Upper lobe of left lung (tissue), 6 donors: ENCODE data around the gene SPRR4. TPM values are rescaled to one million over a fixed set of nuclear protein-coding genes. Genes with fewer than 3 reads are reported as not detected.

ENCODE experiments used
- ATAC-seq, 2 donors: fragments of 200-7000 bp; cut with Tn5 transposase; one replicate each; pipeline ENCODE4 v1.9.1; 2022; ENCODE audit warnings: mild to moderate bottlenecking in 2 of 2, moderate library complexity in 2 of 2; ENCODE audit not compliant: low FRiP score in 2 of 2
- DNase-seq, 2 donors: peaks; one replicate each; pipeline ENCODE4 v3.0.0-alpha.2; 2019 to 2020
- H3K27ac ChIP-seq, 4 donors: fragments of 200-600 bp; sonication (generic); one replicate each; pipeline ENCODE4 v1.5.1; 2016 to 2019
- H3K27me3 ChIP-seq, 4 donors: fragments of 200-600 bp; sonication (generic); one replicate each; pipeline ENCODE4 v1.5.1; 2017 to 2019
- H3K36me3 ChIP-seq, 4 donors: fragments of 200-600 bp; sonication (generic); one replicate each; pipeline ENCODE4 v1.5.1; 2016 to 2019
- H3K4me1 ChIP-seq, 4 donors: fragments of 200-600 bp; sonication (generic); one replicate each; pipeline ENCODE4 v1.5.1; 2018 to 2019
- H3K4me3 ChIP-seq, 4 donors: fragments of 200-600 bp; sonication (generic); one replicate each; pipeline ENCODE4 v1.5.1; 2017 to 2019; ENCODE audit warnings: mild to moderate bottlenecking in 2 of 4, moderate library complexity in 1 of 4
- H3K9me3 ChIP-seq, 4 donors: fragments of 200-600 bp; sonication (generic); one replicate each; pipeline ENCODE4 v1.5.1; 2018 to 2019
- EP300 ChIP-seq, 4 donors: sonication (generic); formaldehyde crosslinking; IDR thresholded peaks; one replicate each; pipeline ENCODE4 v1.5.1; 2017; ENCODE audit warnings: antibody characterized with exemption in 4 of 4, control low read depth in 2 of 4
- POLR2A ChIP-seq, 4 donors: fragments of 450-650 bp; IDR thresholded peaks; one replicate each; pipeline ENCODE4 v1.5.1; 2016 to 2017; ENCODE audit warnings: antibody characterized with exemption in 4 of 4, mild to moderate bottlenecking in 2 of 4
- POLR2AphosphoS5 ChIP-seq, 2 donors: sonication (generic); formaldehyde crosslinking; IDR thresholded peaks; one replicate each; pipeline ENCODE4 v1.5.1; 2017; ENCODE audit warnings: antibody characterized with exemption in 2 of 2
- WGBS, 2 donors: methylation state at CpG; one replicate each; pipeline ENCODE4 v1.1.5; 2017 to 2018; 5-methylcytosine and 5-hydroxymethylcytosine counted together
- total RNA-seq, 6 donors: library from RNA; depleted of rRNA in 4 of 6; stranded (reverse); fragments of >200 nt in 4 of 6; gene quantifications; one replicate each; pipeline versions ENCODE4 v1.1.0 to v1.2.1, GENCODE V29; 2016 to 2021
- TF ChIP-seq, protein P1 (sequence below), 6 experiments: fragments of 450-650 bp in 4 of 6; fragments of 200-600 bp in 2 of 6; sonication (generic) in 2 of 6; IDR thresholded peaks; one replicate each; pipeline ENCODE4 v1.5.1; 2016 to 2019; ENCODE audit warnings: antibody characterized with exemption in 6 of 6
- donor health status: DM: no; HTN: no; CAD: no; lungs with moderate emphysema.
- donor health status: DM: no; HTN: yes; CAD: no; lungs with severe emphysema.

Gene SPRR4
- total RNA-seq, 6 donors from 2014 or later = not detected

- no peak overlapping the region for H3K27ac ChIP-seq
- no peaks in the 10 kb centered on the region for H3K27me3 ChIP-seq
- no peaks in the 10 kb centered on the region for H3K4me1 ChIP-seq
- no peaks in the 10 kb centered on the region for H3K9me3 ChIP-seq
- no peaks in the 10 kb centered on the region for H3K36me3 ChIP-seq
- ATAC-seq = no peak
- H3K4me3 ChIP-seq = no peak overlapping the region
- no peak for TF ChIP-seq POLR2A (IDR thresholded peaks at IDR 0.05)
- TF ChIP-seq, protein P1, sequence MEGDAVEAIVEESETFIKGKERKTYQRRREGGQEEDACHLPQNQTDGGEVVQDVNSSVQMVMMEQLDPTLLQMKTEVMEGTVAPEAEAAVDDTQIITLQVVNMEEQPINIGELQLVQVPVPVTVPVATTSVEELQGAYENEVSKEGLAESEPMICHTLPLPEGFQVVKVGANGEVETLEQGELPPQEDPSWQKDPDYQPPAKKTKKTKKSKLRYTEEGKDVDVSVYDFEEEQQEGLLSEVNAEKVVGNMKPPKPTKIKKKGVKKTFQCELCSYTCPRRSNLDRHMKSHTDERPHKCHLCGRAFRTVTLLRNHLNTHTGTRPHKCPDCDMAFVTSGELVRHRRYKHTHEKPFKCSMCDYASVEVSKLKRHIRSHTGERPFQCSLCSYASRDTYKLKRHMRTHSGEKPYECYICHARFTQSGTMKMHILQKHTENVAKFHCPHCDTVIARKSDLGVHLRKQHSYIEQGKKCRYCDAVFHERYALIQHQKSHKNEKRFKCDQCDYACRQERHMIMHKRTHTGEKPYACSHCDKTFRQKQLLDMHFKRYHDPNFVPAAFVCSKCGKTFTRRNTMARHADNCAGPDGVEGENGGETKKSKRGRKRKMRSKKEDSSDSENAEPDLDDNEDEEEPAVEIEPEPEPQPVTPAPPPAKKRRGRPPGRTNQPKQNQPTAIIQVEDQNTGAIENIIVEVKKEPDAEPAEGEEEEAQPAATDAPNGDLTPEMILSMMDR (IDR thresholded peaks at IDR 0.05) = no peak
- no peak for DNase-seq
- WGBS, 2 donors = 64 to 80% methylated on average over 2 of the region's 2 CpGs
Measured at GRCh38 chr1:152962876-152963415, 7.5 kb upstream of the SPRR4 start.

DNA sequence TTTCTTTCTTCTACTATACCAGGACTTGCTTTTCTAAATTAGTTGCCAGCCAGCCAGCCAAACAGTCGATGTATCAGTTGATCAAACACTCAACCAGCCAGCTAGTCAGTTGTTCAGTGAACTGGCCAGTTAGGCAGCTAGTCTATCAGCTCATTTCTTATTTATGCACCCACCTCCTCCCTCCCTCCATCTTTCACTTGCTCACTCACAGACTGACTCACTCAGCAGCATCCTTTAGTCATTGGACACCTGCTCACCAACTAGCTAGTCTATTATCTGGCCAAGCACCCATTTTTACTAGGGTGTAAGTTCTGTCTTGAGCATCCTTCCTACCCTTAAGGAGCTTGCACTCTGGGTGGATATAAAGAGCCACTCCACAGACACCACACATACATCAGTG lies 5.9 kb upstream of the SPRR4 start:
- H3K27me3 ChIP-seq = no peaks in the 10 kb centered on the region
- DNase-seq (no peak), ATAC-seq (no peak)
- no peaks in the 10 kb centered on the region for H3K9me3 ChIP-seq
- WGBS, 2 donors = 55 to 77% methylated on average over 1 of the region's 1 CpG
- TF ChIP-seq POLR2A (IDR thresholded peaks at IDR 0.05) = no peak
- no peak for TF ChIP-seq POLR2AphosphoS5 (IDR thresholded peaks at IDR 0.05)
- no peak for TF ChIP-seq EP300 (IDR thresholded peaks at IDR 0.05)
- TF ChIP-seq, protein P1 (IDR thresholded peaks at IDR 0.05) = no peak
- H3K36me3 ChIP-seq = no peaks in the 10 kb centered on the region
- H3K4me3 ChIP-seq = no peak overlapping the region
- H3K4me1 ChIP-seq = no peaks in the 10 kb centered on the region
- no peak overlapping the region for H3K27ac ChIP-seq

DNA sequence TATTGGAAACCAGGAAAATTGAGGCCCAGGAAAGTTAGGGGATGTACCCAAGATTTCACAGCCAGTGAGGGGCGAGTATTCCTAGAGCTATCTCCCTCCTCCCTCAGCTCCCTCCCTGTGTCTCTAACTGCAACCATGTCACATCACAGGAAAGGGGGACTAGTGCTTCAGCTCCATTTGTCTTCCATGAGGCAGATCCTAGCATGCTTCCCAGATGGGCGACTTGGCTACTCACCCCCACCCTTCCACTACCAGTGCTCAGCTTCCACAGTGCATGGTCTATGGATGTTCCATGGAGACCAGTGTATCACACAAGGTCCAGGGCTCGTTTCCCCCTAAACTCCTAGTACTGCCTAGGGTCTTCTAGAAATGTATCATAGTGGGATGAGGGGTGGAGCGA lies 4.6 kb upstream of the SPRR4 start:
- DNase-seq (no peak), ATAC-seq (no peak)
- Histone ChIP-seq H3K4me3 (no peak overlapping the region), H3K4me1 (no peaks in the 10 kb centered on the region), H3K27me3 (no peaks in the 10 kb centered on the region), H3K36me3 (no peaks in the 10 kb centered on the region), H3K27ac (no peak overlapping the region), H3K9me3 (no peaks in the 10 kb centered on the region)
- TF ChIP-seq, protein P1 (IDR thresholded peaks at IDR 0.05) = no peak
- TF ChIP-seq EP300 (IDR thresholded peaks at IDR 0.05) = no peak
- no peak for TF ChIP-seq POLR2AphosphoS5 (IDR thresholded peaks at IDR 0.05)
- no peak for TF ChIP-seq POLR2A (IDR thresholded peaks at IDR 0.05)
- 78 to 88% methylated on average over 4 of the region's 4 CpGs for WGBS, 2 donors

DNA sequence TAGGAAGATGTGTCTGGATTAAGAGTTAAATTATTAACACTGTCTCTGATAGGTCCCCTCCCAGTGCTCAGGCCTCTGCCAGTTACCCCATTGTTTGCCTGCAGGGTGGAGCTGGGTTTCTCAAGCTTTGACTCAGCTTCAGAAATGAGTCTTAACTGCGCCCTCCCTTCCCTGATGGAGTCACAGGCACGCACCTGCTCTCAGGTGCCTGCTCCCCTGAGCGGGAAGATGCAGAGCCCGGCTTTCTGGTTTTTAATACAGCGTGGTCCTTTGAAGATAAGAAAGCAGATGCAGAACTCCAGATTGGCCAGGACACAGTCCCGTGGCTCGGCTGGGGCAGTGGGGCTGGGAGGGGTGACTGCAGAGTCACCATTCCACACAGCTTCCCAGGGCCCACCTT lies 3.2 kb upstream of the SPRR4 start:
- no peak for DNase-seq
- 63 to 73% methylated on average over 4 to 7 of the region's 7 CpGs for WGBS, 2 donors

GRCh38 chr1:152968248-152968647 lies 2.2 kb upstream of the SPRR4 start:
- Histone ChIP-seq H3K36me3 (no peaks in the 10 kb centered on the region), H3K4me3 (no peak overlapping the region), H3K27ac (no peak overlapping the region), H3K9me3 (no peaks in the 10 kb centered on the region), H3K27me3 (no peaks in the 10 kb centered on the region), H3K4me1 (no peaks in the 10 kb centered on the region)
- no peak for ATAC-seq
- TF ChIP-seq, protein P1 (IDR thresholded peaks at IDR 0.05) = no peak
- no peak for TF ChIP-seq POLR2A (IDR thresholded peaks at IDR 0.05)
- no peak for TF ChIP-seq EP300 (IDR thresholded peaks at IDR 0.05)
- no peak for TF ChIP-seq POLR2AphosphoS5 (IDR thresholded peaks at IDR 0.05)
- 58 to 60% methylated on average over 2 of the region's 2 CpGs for WGBS, 2 donors
- DNase-seq = no peak

More for the DNA sequence above, 3.2 kb upstream of the SPRR4 start:
- Histone ChIP-seq H3K36me3 (no peaks in the 10 kb centered on the region), H3K4me1 (no peaks in the 10 kb centered on the region), H3K9me3 (no peaks in the 10 kb centered on the region), H3K4me3 (no peak overlapping the region), H3K27me3 (no peaks in the 10 kb centered on the region), H3K27ac (no peak overlapping the region)
- no peak for ATAC-seq
- no peak for TF ChIP-seq EP300 (IDR thresholded peaks at IDR 0.05)
- TF ChIP-seq POLR2AphosphoS5 (IDR thresholded peaks at IDR 0.05) = no peak
- TF ChIP-seq, protein P1 (IDR thresholded peaks at IDR 0.05) = no peak
